ENCODE results near the gene GALNT18. TPM values are rescaled to one million over a fixed set of nuclear protein-coding genes. Genes with fewer than 3 reads are reported as not detected.

The GALNT18 gene
- total RNA-seq, 1 donor from 2014 or later: 76.9 TPM

GRCh38 chr11:11555208-11555607 is 66.6 kb downstream of the GALNT18 start:
- TF ChIP-seq CTCF (IDR thresholded peaks at IDR 0.05; ENCODE audit: partially characterized antibody, unreplicated experiment): no peak
- H3K36me3 Mint-ChIP-seq (ENCODE audit: unreplicated experiment): no peaks in the 10 kb centered on the region
- DNase-seq: peak; percentile 39
- H3K27me3 Mint-ChIP-seq (ENCODE audit: unreplicated experiment): no peaks in the 10 kb centered on the region
- H3K4me1 Mint-ChIP-seq (ENCODE audit: low read depth, unreplicated experiment): peaks cover 38% of the 10 kb centered on the region
- H3K9me3 Mint-ChIP-seq (ENCODE audit: unreplicated experiment): peaks cover 3% of the 10 kb centered on the region
- peak overlapping the region; percentile 80 for H3K27ac Mint-ChIP-seq (ENCODE audit: unreplicated experiment)
- no peak overlapping the region for H3K4me3 Mint-ChIP-seq (ENCODE audit: unreplicated experiment)

GRCh38 chr11:11553573-11553972 is 68.2 kb downstream of the GALNT18 start:
- Mint-ChIP-seq H3K36me3 (ENCODE audit: unreplicated experiment) (no peaks in the 10 kb centered on the region), H3K27me3 (ENCODE audit: unreplicated experiment) (no peaks in the 10 kb centered on the region), H3K27ac (ENCODE audit: unreplicated experiment) (no peak overlapping the region), H3K4me3 (ENCODE audit: unreplicated experiment) (no peak overlapping the region), H3K9me3 (ENCODE audit: unreplicated experiment) (peaks cover 5% of the 10 kb centered on the region), H3K4me1 (ENCODE audit: low read depth, unreplicated experiment) (peaks cover 49% of the 10 kb centered on the region)
- TF ChIP-seq CTCF (IDR thresholded peaks at IDR 0.05; ENCODE audit: partially characterized antibody, unreplicated experiment): no peak
- DNase-seq: no peak

GRCh38 chr11:11552529-11553087 is 69.2 kb downstream of the GALNT18 start:
- Mint-ChIP-seq H3K36me3 (ENCODE audit: unreplicated experiment) (no peaks in the 10 kb centered on the region), H3K27ac (ENCODE audit: unreplicated experiment) (no peak overlapping the region), H3K9me3 (ENCODE audit: unreplicated experiment) (peaks cover 6% of the 10 kb centered on the region), H3K27me3 (ENCODE audit: unreplicated experiment) (no peaks in the 10 kb centered on the region), H3K4me1 (ENCODE audit: low read depth, unreplicated experiment) (peaks cover 59% of the 10 kb centered on the region), H3K4me3 (ENCODE audit: unreplicated experiment) (no peak overlapping the region)
- no peak for DNase-seq
- TF ChIP-seq CTCF (IDR thresholded peaks at IDR 0.05; ENCODE audit: partially characterized antibody, unreplicated experiment): no peak

GRCh38 chr11:11550534-11550933 is 71.3 kb downstream of the GALNT18 start:
- H3K4me3 Mint-ChIP-seq (ENCODE audit: unreplicated experiment): no peak overlapping the region
- H3K9me3 Mint-ChIP-seq (ENCODE audit: unreplicated experiment): peaks cover 8% of the 10 kb centered on the region
- no peak for TF ChIP-seq CTCF (IDR thresholded peaks at IDR 0.05; ENCODE audit: partially characterized antibody, unreplicated experiment)
- no peaks in the 10 kb centered on the region for H3K36me3 Mint-ChIP-seq (ENCODE audit: unreplicated experiment)
- peaks cover 66% of the 10 kb centered on the region for H3K4me1 Mint-ChIP-seq (ENCODE audit: low read depth, unreplicated experiment)
- DNase-seq: no peak
- no peaks in the 10 kb centered on the region for H3K27me3 Mint-ChIP-seq (ENCODE audit: unreplicated experiment)
- H3K27ac Mint-ChIP-seq (ENCODE audit: unreplicated experiment): no peak overlapping the region

- TF ChIP-seq CTCF (IDR thresholded peaks at IDR 0.05; ENCODE audit: partially characterized antibody, unreplicated experiment): no peak
- no peak for DNase-seq
- peaks cover 37% of the 10 kb centered on the region for H3K4me1 Mint-ChIP-seq (ENCODE audit: low read depth, unreplicated experiment)
- no peak overlapping the region for H3K27ac Mint-ChIP-seq (ENCODE audit: unreplicated experiment)
- H3K4me3 Mint-ChIP-seq (ENCODE audit: unreplicated experiment): no peak overlapping the region
- H3K36me3 Mint-ChIP-seq (ENCODE audit: unreplicated experiment): no peaks in the 10 kb centered on the region
- peaks cover 2% of the 10 kb centered on the region for H3K27me3 Mint-ChIP-seq (ENCODE audit: unreplicated experiment)
- H3K9me3 Mint-ChIP-seq (ENCODE audit: unreplicated experiment): peaks cover 4% of the 10 kb centered on the region
Observed at GRCh38 chr11:11545285-11546275, 76.2 kb downstream of the GALNT18 start.
